OCI-LY1 (cell line): ENCODE measurements around the gene CDH13.

Experiments used
- H2AFZ ChIP-seq: fragments of 200-600 bp; sonication (generic), shearing (Covaris generic); 2 replicates; pipeline ENCODE4 v1.6.0; 2014; ENCODE audit warnings: antibody characterized with exemption, mild to moderate bottlenecking, low read length
- H3F3A ChIP-seq: fragments of 200-600 bp; sonication (generic), shearing (Covaris generic); 2 replicates; pipeline ENCODE4 v1.6.0; 2014; ENCODE audit warnings: mild to moderate bottlenecking, antibody characterized with exemption, low read length, moderate library complexity; ENCODE audit not compliant: insufficient read depth
- H3K27ac ChIP-seq: fragments of 200-600 bp; sonication (generic); 2 replicates; pipeline ENCODE4 v1.5.1; 2014; ENCODE audit warnings: low read length, mixed run types, mild to moderate bottlenecking, low read depth; ENCODE audit not compliant: poor library complexity, severe bottlenecking
- H3K27me3 ChIP-seq: fragments of 200-600 bp; sonication (generic); 2 replicates; pipeline ENCODE4 v1.6.0; 2014; ENCODE audit warnings: antibody characterized with exemption, mild to moderate bottlenecking, low read length, moderate library complexity; ENCODE audit not compliant: insufficient read depth
- H3K36me3 ChIP-seq: fragments of 200-600 bp; sonication (generic); 2 replicates; pipeline ENCODE4 v1.6.1; 2014; ENCODE audit warnings: mild to moderate bottlenecking, antibody characterized with exemption, low read length, moderate library complexity, mixed read lengths; ENCODE audit not compliant: insufficient read depth
- H3K4me1 ChIP-seq: fragments of 200-600 bp; sonication (generic); 2 replicates; pipeline ENCODE4 v1.5.1; 2014; ENCODE audit warnings: mild to moderate bottlenecking, low read length, moderate library complexity; ENCODE audit not compliant: insufficient read depth, severe bottlenecking
- H3K4me2 ChIP-seq: fragments of 200-600 bp; sonication (generic), shearing (Covaris generic); 2 replicates; pipeline ENCODE4 v1.6.1; 2014; ENCODE audit warnings: low read length
- H3K4me3 ChIP-seq: fragments of 200-600 bp; sonication (generic); 2 replicates; pipeline ENCODE4 v1.5.1; 2014; ENCODE audit warnings: low read length, low read depth, mild to moderate bottlenecking, mixed read lengths; ENCODE audit not compliant: poor library complexity, severe bottlenecking
- H3K79me2 ChIP-seq: fragments of 200-600 bp; shearing (Covaris generic); 2 replicates; pipeline ENCODE4 v1.6.1; 2016; ENCODE audit warnings: mixed run types, low read length, mixed read lengths; ENCODE audit not compliant: insufficient read depth
- H3K9ac ChIP-seq: fragments of 200-600 bp; sonication (generic), shearing (Covaris generic); 2 replicates; pipeline ENCODE4 v1.6.1; 2014; ENCODE audit warnings: mild to moderate bottlenecking, low read length, mixed read lengths
- H3K9me2 ChIP-seq: fragments of 200-600 bp; sonication (generic), shearing (Covaris generic); 2 replicates; pipeline ENCODE4 v1.6.1; 2014; ENCODE audit warnings: low read depth, mild to moderate bottlenecking, low read length, mixed read lengths
- H3K9me3 ChIP-seq: fragments of 200-600 bp; shearing (Covaris generic); 2 replicates; pipeline ENCODE4 v1.6.1; 2014; ENCODE audit warnings: low read length, mixed read lengths
- H4K20me1 ChIP-seq: fragments of 200-600 bp; sonication (generic), shearing (Covaris generic); 2 replicates; pipeline ENCODE4 v1.6.0; 2016; ENCODE audit warnings: mild to moderate bottlenecking, low read length; ENCODE audit not compliant: insufficient read depth
- EZH2 ChIP-seq: fragments of 200-600 bp; sonication (generic), shearing (Covaris generic); IDR thresholded peaks from 2 replicates; pipeline ENCODE4 v1.8.0; 2017; ENCODE audit warnings: borderline replicate concordance, mixed run types, mild to moderate bottlenecking, antibody characterized with exemption, low read length, moderate library complexity, mixed read lengths
- TF ChIP-seq, protein P1 (sequence below): fragments of 200-600 bp; sonication (generic), shearing (Covaris generic); IDR thresholded peaks from 2 replicates; pipeline ENCODE4 v1.5.1; 2017; ENCODE audit warnings: mild to moderate bottlenecking, antibody characterized with exemption, low read length, moderate library complexity, mixed read lengths

Gene CDH13

DNA sequence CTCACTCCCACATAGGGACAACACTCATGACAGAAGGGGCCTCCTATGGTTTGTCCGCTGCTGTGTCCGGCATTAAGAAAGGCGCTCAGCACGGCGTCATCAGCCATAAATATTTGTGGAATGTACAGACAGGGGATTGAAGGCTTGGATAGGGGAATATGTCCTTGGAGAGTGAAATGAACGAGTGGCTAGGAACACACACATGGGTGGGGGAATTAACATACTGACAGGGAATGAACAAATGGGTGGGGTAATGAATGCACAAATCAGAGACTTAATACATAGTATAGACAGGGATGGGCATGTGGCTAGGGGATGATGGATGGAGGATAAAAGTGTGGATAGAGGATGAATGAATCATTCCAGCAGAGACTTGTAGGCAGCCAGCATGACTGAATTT, 1027.0 kb downstream of the CDH13 start:
- no peaks in the 10 kb centered on the region for H3K4me1 ChIP-seq
- H3K27ac ChIP-seq, result no peak overlapping the region
- H3K36me3 ChIP-seq, result no peaks in the 10 kb centered on the region
- no peaks in the 10 kb centered on the region for H3K9me2 ChIP-seq
- TF ChIP-seq, protein P1, sequence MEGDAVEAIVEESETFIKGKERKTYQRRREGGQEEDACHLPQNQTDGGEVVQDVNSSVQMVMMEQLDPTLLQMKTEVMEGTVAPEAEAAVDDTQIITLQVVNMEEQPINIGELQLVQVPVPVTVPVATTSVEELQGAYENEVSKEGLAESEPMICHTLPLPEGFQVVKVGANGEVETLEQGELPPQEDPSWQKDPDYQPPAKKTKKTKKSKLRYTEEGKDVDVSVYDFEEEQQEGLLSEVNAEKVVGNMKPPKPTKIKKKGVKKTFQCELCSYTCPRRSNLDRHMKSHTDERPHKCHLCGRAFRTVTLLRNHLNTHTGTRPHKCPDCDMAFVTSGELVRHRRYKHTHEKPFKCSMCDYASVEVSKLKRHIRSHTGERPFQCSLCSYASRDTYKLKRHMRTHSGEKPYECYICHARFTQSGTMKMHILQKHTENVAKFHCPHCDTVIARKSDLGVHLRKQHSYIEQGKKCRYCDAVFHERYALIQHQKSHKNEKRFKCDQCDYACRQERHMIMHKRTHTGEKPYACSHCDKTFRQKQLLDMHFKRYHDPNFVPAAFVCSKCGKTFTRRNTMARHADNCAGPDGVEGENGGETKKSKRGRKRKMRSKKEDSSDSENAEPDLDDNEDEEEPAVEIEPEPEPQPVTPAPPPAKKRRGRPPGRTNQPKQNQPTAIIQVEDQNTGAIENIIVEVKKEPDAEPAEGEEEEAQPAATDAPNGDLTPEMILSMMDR, result no peak
- TF ChIP-seq EZH2, result no peak
- no peaks in the 10 kb centered on the region for H3K27me3 ChIP-seq
- no peak overlapping the region for H2AFZ ChIP-seq
- H3K4me2 ChIP-seq, result no peak overlapping the region
- no peaks in the 10 kb centered on the region for H3K79me2 ChIP-seq
- H4K20me1 ChIP-seq, result no peaks in the 10 kb centered on the region
- H3F3A ChIP-seq, result no peaks in the 10 kb centered on the region
- no peak overlapping the region for H3K9ac ChIP-seq
- no peak overlapping the region for H3K4me3 ChIP-seq
- H3K9me3 ChIP-seq, result no peaks in the 10 kb centered on the region

DNA sequence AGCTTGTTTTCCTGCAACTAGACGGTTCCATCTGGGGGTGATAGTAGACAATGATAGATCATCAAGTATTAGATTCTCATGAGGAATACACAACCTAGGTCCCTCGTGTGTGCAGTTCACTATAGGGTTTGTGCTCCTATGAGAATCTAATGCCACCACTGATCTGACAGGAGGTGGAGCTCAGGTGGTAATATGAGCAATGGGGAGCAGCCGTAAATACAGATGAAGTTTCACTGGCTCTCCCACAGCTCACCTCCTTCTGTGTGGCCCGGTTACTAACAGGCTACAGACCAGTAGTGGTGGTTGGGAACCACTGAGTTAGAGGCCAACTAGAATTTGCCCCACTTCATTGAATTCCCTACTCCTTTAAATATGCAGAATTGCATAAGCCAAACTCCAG, 1033.5 kb downstream of the CDH13 start:
- H3K27me3 ChIP-seq, result no peaks in the 10 kb centered on the region
- H3K4me2 ChIP-seq, result no peak overlapping the region
- H3F3A ChIP-seq, result no peaks in the 10 kb centered on the region
- no peak overlapping the region for H2AFZ ChIP-seq
- H3K79me2 ChIP-seq, result no peaks in the 10 kb centered on the region
- H3K27ac ChIP-seq, result no peak overlapping the region
- TF ChIP-seq EZH2, result no peak
- TF ChIP-seq, protein P1, result no peak
- H4K20me1 ChIP-seq, result no peaks in the 10 kb centered on the region
- H3K36me3 ChIP-seq, result no peaks in the 10 kb centered on the region
- no peak overlapping the region for H3K4me3 ChIP-seq
- no peaks in the 10 kb centered on the region for H3K9me2 ChIP-seq
- H3K9me3 ChIP-seq, result no peaks in the 10 kb centered on the region
- H3K4me1 ChIP-seq, result no peaks in the 10 kb centered on the region
- no peak overlapping the region for H3K9ac ChIP-seq

DNA sequence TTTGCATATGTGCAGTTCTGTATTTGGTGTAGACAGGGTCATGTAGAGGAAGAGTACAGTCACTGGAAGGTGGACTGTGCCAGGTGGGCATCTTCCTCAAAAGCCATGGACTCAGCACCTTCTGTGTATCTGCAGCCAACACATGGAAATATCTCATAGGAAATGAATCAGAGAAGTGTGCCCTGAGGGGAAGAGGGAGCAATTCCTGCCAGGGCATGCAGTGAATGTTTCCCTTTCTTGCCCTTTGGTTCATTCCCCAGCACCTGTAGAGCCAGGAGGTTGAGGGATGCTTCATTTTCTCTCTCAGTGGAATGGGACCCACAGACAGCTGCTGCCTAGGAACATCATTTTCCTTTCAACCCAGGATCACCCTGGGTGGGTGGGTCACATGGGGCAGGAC, 1034.9 kb downstream of the CDH13 start:
- Histone ChIP-seq H3K27ac (no peak overlapping the region), H3K4me1 (no peaks in the 10 kb centered on the region), H3K36me3 (no peaks in the 10 kb centered on the region), H3K27me3 (no peaks in the 10 kb centered on the region), H3K4me2 (no peak overlapping the region), H3K4me3 (no peak overlapping the region), H3K79me2 (no peaks in the 10 kb centered on the region), H3K9me2 (no peaks in the 10 kb centered on the region), H3F3A (no peaks in the 10 kb centered on the region), H2AFZ (no peak overlapping the region), H3K9me3 (no peaks in the 10 kb centered on the region), H4K20me1 (no peaks in the 10 kb centered on the region), H3K9ac (no peak overlapping the region)
- TF ChIP-seq EZH2, result no peak
- TF ChIP-seq, protein P1, result no peak
